ENCODE measurements around the gene ACTL9. TPM values are rescaled to one million over a fixed set of nuclear protein-coding genes. Genes with fewer than 3 reads are reported as not detected.
"Not testable (repeated sequence)": the region's sequence is repeated elsewhere in the genome, so short reads cannot be mapped to it uniquely, and the experiment has no call there.

Gene ACTL9
- total and polyA plus RNA-seq, 2 donors (not counting 3 experiments of a cell fraction or from before 2014, with no cell fraction given): not detected

DNA sequence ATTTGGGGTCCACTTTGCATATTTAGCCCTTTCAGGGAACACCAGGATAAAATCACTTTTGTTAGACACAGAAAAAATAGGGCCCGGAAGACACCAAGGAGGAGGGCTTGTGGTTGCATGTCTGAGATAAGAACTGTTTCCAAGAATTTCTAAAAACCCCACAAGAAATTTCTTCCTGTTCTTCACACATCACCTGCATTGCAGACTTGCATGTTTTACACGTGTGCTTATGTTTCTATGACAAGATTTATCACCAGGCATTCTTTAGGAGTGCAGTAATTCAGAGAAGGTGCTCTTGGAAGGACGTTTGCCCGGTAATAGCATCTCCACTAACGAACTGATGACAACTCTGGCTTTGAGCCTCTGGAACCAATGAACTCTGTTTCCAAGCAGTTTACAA, 7.1 kb upstream of the ACTL9 start:
- H3K9ac ChIP-seq (replicated peaks; ENCODE audit: extremely low read depth, insufficient read depth, low read length): no peak overlapping the region
- no peak overlapping the region for H2AFZ ChIP-seq (ENCODE audit: low read depth, low read length)
- no peaks in the 10 kb centered on the region for H3K4me1 ChIP-seq (ENCODE audit: control insufficient read depth, extremely low read depth, insufficient read depth, low read length)
- H3K79me2 ChIP-seq (ENCODE audit: control insufficient read depth, insufficient read depth, low read length): no peaks in the 10 kb centered on the region
- H3K9me1 ChIP-seq (replicated peaks; ENCODE audit: control insufficient read depth, extremely low read depth, insufficient read depth, low read length): no peaks in the 10 kb centered on the region
- FAIRE-seq: no peak
- H3K4me2 ChIP-seq (ENCODE audit: insufficient read depth, low read length): no peak overlapping the region
- H3K27me3 ChIP-seq (ENCODE audit: control insufficient read depth in 2 of 2, insufficient read depth in 2 of 2, low read length in 2 of 2): no peaks in the 10 kb centered on the region
- no peaks in the 10 kb centered on the region for H3K9me3 ChIP-seq (replicated peaks; ENCODE audit: control insufficient read depth, insufficient read depth, low read length)
- no peak for TF ChIP-seq POLR2A (IDR thresholded peaks at IDR 0.05; ENCODE audit: low read depth, low read length)
- no peak for TF ChIP-seq GATA2 (IDR thresholded peaks at IDR 0.05; ENCODE audit: insufficient read depth, insufficient read length, low read depth, low read length)
- TF ChIP-seq, protein P1, sequence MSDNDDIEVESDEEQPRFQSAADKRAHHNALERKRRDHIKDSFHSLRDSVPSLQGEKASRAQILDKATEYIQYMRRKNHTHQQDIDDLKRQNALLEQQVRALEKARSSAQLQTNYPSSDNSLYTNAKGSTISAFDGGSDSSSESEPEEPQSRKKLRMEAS (IDR thresholded peaks at IDR 0.05; ENCODE audit: insufficient read depth, insufficient read length): no peak
- TF ChIP-seq JUN (IDR thresholded peaks at IDR 0.05; ENCODE audit: borderline replicate concordance, insufficient read depth, insufficient read length, low read depth): no peak
- TF ChIP-seq, protein P2, sequence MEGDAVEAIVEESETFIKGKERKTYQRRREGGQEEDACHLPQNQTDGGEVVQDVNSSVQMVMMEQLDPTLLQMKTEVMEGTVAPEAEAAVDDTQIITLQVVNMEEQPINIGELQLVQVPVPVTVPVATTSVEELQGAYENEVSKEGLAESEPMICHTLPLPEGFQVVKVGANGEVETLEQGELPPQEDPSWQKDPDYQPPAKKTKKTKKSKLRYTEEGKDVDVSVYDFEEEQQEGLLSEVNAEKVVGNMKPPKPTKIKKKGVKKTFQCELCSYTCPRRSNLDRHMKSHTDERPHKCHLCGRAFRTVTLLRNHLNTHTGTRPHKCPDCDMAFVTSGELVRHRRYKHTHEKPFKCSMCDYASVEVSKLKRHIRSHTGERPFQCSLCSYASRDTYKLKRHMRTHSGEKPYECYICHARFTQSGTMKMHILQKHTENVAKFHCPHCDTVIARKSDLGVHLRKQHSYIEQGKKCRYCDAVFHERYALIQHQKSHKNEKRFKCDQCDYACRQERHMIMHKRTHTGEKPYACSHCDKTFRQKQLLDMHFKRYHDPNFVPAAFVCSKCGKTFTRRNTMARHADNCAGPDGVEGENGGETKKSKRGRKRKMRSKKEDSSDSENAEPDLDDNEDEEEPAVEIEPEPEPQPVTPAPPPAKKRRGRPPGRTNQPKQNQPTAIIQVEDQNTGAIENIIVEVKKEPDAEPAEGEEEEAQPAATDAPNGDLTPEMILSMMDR (IDR thresholded peaks at IDR 0.05; ENCODE audit: extremely low read depth in 1 of 2, insufficient read depth in 1 of 2, low read depth in 1 of 2, low read length in 2 of 2): no peak
- TF ChIP-seq POLR2AphosphoS5 (IDR thresholded peaks at IDR 0.05; ENCODE audit: insufficient read depth, low read depth, low read length): no peak
- no peak for TF ChIP-seq EZH2 (IDR thresholded peaks at IDR 0.05; ENCODE audit: borderline replicate concordance, low read depth, low read length, severe bottlenecking)
- TF ChIP-seq FOS (IDR thresholded peaks at IDR 0.05; ENCODE audit: borderline replicate concordance, insufficient read depth, low read length): no peak
- no peak for TF ChIP-seq MYC (IDR thresholded peaks at IDR 0.05; ENCODE audit: low read depth, low read length)
- H3K27ac ChIP-seq (ENCODE audit: insufficient read depth, low read depth, low read length): no peak overlapping the region
- POLR2A ChIA-PET: no interaction called here
- intact Hi-C loops (cut with micrococcal nuclease) (no loop called here), dilution Hi-C loops (cut with MboI; ENCODE audit: extremely low pct_ligation_motif_present, low sequenced_read_pairs) (no loop called here)
- CTCF ChIA-PET: no interaction called here
- no peaks in the 10 kb centered on the region for H4K20me1 ChIP-seq (replicated peaks; ENCODE audit: control insufficient read depth, extremely low read depth, insufficient read depth, low read length)
- H3K36me3 ChIP-seq (ENCODE audit: control insufficient read depth in 2 of 2, extremely low read depth in 1 of 2, insufficient read depth in 2 of 2, low read length in 2 of 2): no peaks in the 10 kb centered on the region
- no TSS peak for BruUV-seq (replicated peaks)
- DNase-seq (ENCODE audit: low read depth, low spot score): no peak
- no peak overlapping the region for H3K4me3 ChIP-seq (replicated peaks in 1 of 3; ENCODE audit: insufficient read depth in 1 of 3, low read depth in 1 of 3, low read length in 3 of 3)

DNA sequence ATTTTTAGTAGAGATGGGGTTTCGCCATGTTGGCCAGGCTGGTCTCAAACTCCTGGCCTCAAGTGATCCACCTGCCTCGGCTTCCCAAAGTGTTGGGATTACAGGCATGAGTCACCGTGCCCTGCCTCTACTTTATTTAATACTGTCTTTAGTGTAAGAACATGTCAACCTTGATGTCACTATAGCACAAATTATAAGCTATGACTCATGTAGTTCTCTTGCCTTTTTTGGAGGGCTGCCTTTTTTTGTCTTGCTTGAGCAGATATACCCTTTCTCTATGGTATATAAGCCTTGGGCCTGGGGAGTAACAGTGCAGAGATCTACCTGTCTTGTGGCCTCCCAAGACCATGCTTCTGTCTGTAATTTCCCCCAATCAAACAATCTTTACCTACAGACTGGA, 6.7 kb upstream of the ACTL9 start:
- H3K36me3 ChIP-seq (ENCODE audit: control insufficient read depth in 2 of 2, extremely low read depth in 1 of 2, insufficient read depth in 2 of 2, low read length in 2 of 2); H3K4me2 ChIP-seq (ENCODE audit: insufficient read depth, low read length); POLR2A ChIA-PET; H3K27me3 ChIP-seq (ENCODE audit: control insufficient read depth in 2 of 2, insufficient read depth in 2 of 2, low read length in 2 of 2); CTCF ChIA-PET; H3K79me2 ChIP-seq (ENCODE audit: control insufficient read depth, insufficient read depth, low read length); FAIRE-seq; H3K9me1 ChIP-seq (replicated peaks; ENCODE audit: control insufficient read depth, extremely low read depth, insufficient read depth, low read length); H3K4me1 ChIP-seq (ENCODE audit: control insufficient read depth, extremely low read depth, insufficient read depth, low read length); DNase-seq (ENCODE audit: low read depth, low spot score); H3K4me3 ChIP-seq (replicated peaks in 1 of 3; ENCODE audit: insufficient read depth in 1 of 3, low read depth in 1 of 3, low read length in 3 of 3); intact Hi-C loops (cut with micrococcal nuclease); H4K20me1 ChIP-seq (replicated peaks; ENCODE audit: control insufficient read depth, extremely low read depth, insufficient read depth, low read length); BruUV-seq (replicated peaks); dilution Hi-C loops (cut with MboI; ENCODE audit: extremely low pct_ligation_motif_present, low sequenced_read_pairs); H3K9ac ChIP-seq (replicated peaks; ENCODE audit: extremely low read depth, insufficient read depth, low read length); H3K9me3 ChIP-seq (replicated peaks; ENCODE audit: control insufficient read depth, insufficient read depth, low read length); H2AFZ ChIP-seq (ENCODE audit: low read depth, low read length); H3K27ac ChIP-seq (ENCODE audit: insufficient read depth, low read depth, low read length): not testable (repeated sequence)
